Ovary (tissue), 9 donors: ENCODE measurements around the gene RANBP3. TPM values are rescaled to one million over a fixed set of nuclear protein-coding genes. Genes with fewer than 3 reads are reported as not detected.

ENCODE experiments used
- DNase-seq, 5 donors: peaks; one replicate each; pipeline ENCODE4 v3.0.0-alpha.2; 2019 to 2020
- H3K27ac ChIP-seq, 2 donors: fragments of 200-600 bp; one replicate each; pipeline versions ENCODE4 v1.5.1 to v1.8.0; 2019 to 2022
- H3K27me3 ChIP-seq: fragments of 200-600 bp; one replicate; pipeline ENCODE4 v1.8.0; 2022
- H3K36me3 ChIP-seq: fragments of 200-600 bp; sonication (generic); one replicate; pipeline ENCODE4 v1.5.1; 2019
- H3K4me1 ChIP-seq: one replicate; pipeline ENCODE4 v1.8.1; 2013; ENCODE audit warnings: mild to moderate bottlenecking, moderate library complexity; ENCODE audit not compliant: insufficient read depth
- H3K4me3 ChIP-seq: fragments of 200-600 bp; sonication (generic); one replicate; pipeline ENCODE4 v1.5.1; 2017
- H3K9me3 ChIP-seq, 2 donors: fragments of 200-600 bp in 1 of 2; sonication (generic) in 1 of 2; one replicate each; pipeline versions ENCODE4 v1.5.1 to v1.8.1; 2013 to 2019; ENCODE audit warnings: mild to moderate bottlenecking in 1 of 2, moderate library complexity in 1 of 2
- EP300 ChIP-seq: sonication (generic); formaldehyde crosslinking; IDR thresholded peaks from one replicate; pipeline ENCODE4 v1.6.1; 2017; ENCODE audit warnings: antibody characterized with exemption
- POLR2A ChIP-seq: fragments of 450-650 bp; IDR thresholded peaks from one replicate; pipeline ENCODE4 v1.6.1; 2017; ENCODE audit warnings: antibody characterized with exemption, mild to moderate bottlenecking, moderate library complexity
- WGBS, 3 donors: extraction: QIAGEN DNeasy Blood & Tissue Kit in 1 of 3; methylation state at CpG; one replicate each; pipeline versions ENCODE4 v1.1.5 to v1.1.7; 2013 to 2017; 5-methylcytosine and 5-hydroxymethylcytosine counted together
- intact Hi-C, 4 donors: fragments of 100-400 bp; cut with DNase I; formaldehyde crosslinking; loops; one replicate each; pipeline versions ENCODE4 v1.11.0 to v1.15.1; 2022 to 2023
- polyA plus RNA-seq, 2 donors: library from polyadenylated mRNA; stranded (reverse); fragments of 200-250 nt in 1 of 2; fragments of 350-450 nt in 1 of 2; fragmentation: Illumina TruSeq in 1 of 2; extraction: RNeasy Lipid Tissue Mini Kit (QIAGEN cat#74804) in 1 of 2; gene quantifications; one replicate each; pipeline ENCODE4 v1.2.3, GENCODE V29; 2013 to 2014
- total RNA-seq, 7 donors: library from RNA; depleted of rRNA in 2 of 7; stranded (reverse); fragments of >200 nt in 2 of 7; fragmentation: NEBNext Ultra II Directional in 3 of 7; extraction: Animal tissue kit (Norgen Biotek cat#: 25700) in 3 of 7; gene quantifications; one replicate each; pipeline versions ENCODE4 v1.1.0 to v1.2.4, GENCODE V29; 2016 to 2023
- TF ChIP-seq, protein P1 (sequence below), 3 donors: fragments of 450-650 bp in 2 of 3; fragments of 200-600 bp in 1 of 3; IDR thresholded peaks; one replicate each; pipeline versions ENCODE4 v1.5.1 to v1.8.0; 2016 to 2022; ENCODE audit warnings: antibody characterized with exemption in 3 of 3, mild to moderate bottlenecking in 1 of 3
- donor health status: DM: no; HTN: no; CAD: no; lungs with moderate emphysema.
- donor health status: DM: no; HTN: no; CAD: no.
- donor health status: Bipolar disorder and iron deficiency.
- donor health status: DM: yes; HTN: yes; CAD: no.
- donor health status: DM: no; HTN: no; CAD: no.
- donor health status: DM: yes; HTN: yes; CAD: no.

Gene RANBP3
- total and polyA plus RNA-seq, 9 donors = 54.0 to 88.4 (median 67.9) TPM

DNA sequence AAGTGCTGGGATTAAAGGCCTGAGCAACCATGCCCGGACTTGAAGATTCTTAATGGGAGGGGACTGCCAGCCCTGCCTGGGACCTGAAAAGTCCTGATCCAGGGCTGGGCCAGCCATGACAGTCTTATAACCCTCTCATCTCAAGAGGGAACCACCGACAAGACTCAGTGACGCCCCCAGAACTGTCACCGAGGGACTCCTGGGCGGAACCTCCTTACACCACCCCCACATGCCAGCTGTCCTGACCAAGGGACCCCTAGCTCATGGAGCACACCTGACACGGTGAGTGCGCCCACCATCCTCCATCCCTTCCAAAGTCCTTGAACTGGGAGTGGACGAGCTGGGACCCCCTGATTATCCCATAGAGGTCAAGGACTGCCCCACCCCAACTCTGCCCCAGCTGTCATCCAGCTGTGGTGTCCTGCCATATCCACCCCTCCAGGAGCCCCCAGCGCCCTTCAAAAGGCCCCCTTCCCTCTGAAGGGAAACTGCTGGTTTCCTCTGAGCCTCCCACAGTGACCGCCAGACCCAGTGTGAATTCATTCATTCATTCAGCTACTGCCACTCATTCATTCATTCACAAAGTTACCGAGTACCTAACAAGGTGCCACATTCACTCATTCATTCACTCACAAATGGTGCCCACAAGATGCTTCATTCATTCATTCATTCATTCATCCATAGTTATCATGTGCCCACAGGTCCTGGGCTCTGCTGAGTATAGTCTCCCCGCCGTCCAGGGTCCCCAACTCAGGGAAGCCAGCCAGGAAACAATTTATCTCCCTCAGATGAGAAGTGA is 78.0 kb downstream of the RANBP3 start:
- Histone ChIP-seq H3K4me1 (peaks cover 1% of the 10 kb centered on the region), H3K27me3 (no peaks in the 10 kb centered on the region), H3K4me3 (no peak overlapping the region), H3K9me3 (no peaks in the 10 kb centered on the region), H3K27ac (no peak overlapping the region), H3K36me3 (no peaks in the 10 kb centered on the region)
- DNase-seq = no peak
- WGBS, 3 donors = 78 to 84% (median 83%) methylated on average over 13 of the region's 13 CpGs
- intact Hi-C loops = loop anchor here in 1 of 4 donors (10.0 kb wide), 1 partner anchor 95 kb away; the partner anchor contains the start of gene NRTN
- TF ChIP-seq EP300 (no peak), POLR2A (no peak)
- TF ChIP-seq, protein P1, sequence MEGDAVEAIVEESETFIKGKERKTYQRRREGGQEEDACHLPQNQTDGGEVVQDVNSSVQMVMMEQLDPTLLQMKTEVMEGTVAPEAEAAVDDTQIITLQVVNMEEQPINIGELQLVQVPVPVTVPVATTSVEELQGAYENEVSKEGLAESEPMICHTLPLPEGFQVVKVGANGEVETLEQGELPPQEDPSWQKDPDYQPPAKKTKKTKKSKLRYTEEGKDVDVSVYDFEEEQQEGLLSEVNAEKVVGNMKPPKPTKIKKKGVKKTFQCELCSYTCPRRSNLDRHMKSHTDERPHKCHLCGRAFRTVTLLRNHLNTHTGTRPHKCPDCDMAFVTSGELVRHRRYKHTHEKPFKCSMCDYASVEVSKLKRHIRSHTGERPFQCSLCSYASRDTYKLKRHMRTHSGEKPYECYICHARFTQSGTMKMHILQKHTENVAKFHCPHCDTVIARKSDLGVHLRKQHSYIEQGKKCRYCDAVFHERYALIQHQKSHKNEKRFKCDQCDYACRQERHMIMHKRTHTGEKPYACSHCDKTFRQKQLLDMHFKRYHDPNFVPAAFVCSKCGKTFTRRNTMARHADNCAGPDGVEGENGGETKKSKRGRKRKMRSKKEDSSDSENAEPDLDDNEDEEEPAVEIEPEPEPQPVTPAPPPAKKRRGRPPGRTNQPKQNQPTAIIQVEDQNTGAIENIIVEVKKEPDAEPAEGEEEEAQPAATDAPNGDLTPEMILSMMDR (IDR thresholded peaks at IDR 0.05) = no peak

DNA sequence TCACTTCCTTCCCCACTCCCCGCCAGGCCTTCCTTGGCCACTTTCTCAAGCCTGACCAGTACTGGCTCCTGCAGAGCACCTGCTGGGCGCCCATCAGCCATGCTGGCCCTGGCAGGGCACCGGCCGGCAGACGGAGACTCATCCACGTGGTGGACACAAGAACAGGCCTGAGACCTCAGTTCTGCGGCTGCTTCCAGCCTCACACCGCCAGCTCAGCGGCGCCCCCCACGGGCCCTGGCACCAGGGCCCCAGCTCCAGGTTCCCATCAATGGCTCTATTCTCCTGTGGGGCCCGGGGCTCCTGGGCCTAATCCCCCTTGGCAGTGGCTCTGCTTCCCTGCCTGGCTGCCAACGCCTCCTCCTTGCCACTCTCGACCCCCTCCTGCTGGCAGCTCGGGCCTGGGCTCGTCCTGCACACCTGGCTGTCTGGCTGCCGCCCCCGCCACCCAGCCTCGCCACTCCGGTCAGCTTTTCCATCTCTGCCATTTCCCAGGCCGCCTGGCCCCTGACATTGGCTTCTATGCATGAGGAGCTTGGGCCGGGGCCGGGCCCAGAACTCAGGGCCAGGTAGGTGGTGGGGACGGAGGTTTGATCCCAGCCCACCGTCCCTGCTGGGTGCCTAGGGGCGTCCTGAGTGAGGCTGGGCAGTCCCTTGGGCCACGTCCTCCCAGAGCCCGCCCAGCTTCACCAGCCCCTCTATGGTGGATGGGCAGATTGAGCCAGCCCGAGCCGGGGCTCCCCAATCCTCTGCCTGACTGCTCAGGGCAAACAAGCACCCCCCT is 80.6 kb downstream of the RANBP3 start:
- intact Hi-C loops = loop anchor here in 1 of 4 donors (10.0 kb wide), 1 partner anchor 93 kb away; the partner anchor contains the start of gene NRTN
- no peaks in the 10 kb centered on the region for H3K4me1 ChIP-seq
- no peaks in the 10 kb centered on the region for H3K9me3 ChIP-seq
- TF ChIP-seq, protein P1 (IDR thresholded peaks at IDR 0.05) = no peak
- TF ChIP-seq POLR2A = no peak
- TF ChIP-seq EP300 = no peak
- no peak overlapping the region for H3K4me3 ChIP-seq
- no peak for DNase-seq
- no peak overlapping the region for H3K27ac ChIP-seq
- WGBS, 3 donors = 88 to 90% (median 88%) methylated on average over 30 of the region's 30 CpGs
- H3K27me3 ChIP-seq = no peaks in the 10 kb centered on the region
- no peaks in the 10 kb centered on the region for H3K36me3 ChIP-seq

DNA sequence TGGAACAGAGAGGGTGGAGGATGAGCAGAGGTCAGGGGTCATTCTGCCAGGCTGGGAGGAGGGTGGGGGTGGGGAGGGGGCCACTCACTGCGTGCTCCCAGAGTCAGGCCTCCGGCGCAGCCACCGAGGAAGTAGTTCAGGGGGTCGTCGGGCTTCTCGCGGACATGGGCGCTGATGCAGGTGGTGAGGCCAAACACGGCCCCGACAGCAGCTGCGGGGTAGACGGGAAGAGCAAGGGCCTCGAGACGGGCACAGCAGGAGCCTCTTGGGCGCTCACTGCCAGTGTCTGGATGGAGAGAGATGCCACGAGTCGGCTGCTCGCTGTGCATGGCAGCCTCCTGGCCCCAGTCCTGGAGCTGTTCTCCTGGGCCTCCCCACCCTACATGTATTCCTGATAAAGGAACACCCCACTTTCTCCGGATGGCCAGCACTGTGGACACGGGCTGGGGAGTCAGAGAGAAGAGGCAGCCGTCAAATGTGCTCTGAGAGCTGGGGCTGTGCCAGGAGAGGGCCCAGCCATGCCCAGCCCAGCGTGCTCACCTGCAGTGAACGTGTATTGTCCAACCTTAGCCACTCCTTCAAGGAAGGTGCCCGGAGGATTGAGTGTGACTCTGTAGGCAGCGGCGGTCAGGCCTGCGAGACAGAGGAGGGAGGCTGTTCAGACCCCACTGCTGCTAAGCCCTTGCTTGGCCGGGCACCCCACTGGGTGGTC is 81.4 kb downstream of the RANBP3 start:
- Histone ChIP-seq H3K9me3 (no peaks in the 10 kb centered on the region), H3K27me3 (no peaks in the 10 kb centered on the region), H3K4me1 (peaks cover 2% of the 10 kb centered on the region), H3K27ac (no peak overlapping the region), H3K36me3 (no peaks in the 10 kb centered on the region), H3K4me3 (no peak overlapping the region)
- no peak for DNase-seq
- intact Hi-C loops = loop anchor here in 1 of 4 donors (10.0 kb wide), 1 partner anchor 92 kb away; the partner anchor contains the start of gene NRTN
- TF ChIP-seq POLR2A (no peak), EP300 (no peak)
- TF ChIP-seq, protein P1 (IDR thresholded peaks at IDR 0.05) = no peak
- WGBS, 3 donors = 81 to 84% (median 83%) methylated on average over 29 of the region's 29 CpGs

DNA sequence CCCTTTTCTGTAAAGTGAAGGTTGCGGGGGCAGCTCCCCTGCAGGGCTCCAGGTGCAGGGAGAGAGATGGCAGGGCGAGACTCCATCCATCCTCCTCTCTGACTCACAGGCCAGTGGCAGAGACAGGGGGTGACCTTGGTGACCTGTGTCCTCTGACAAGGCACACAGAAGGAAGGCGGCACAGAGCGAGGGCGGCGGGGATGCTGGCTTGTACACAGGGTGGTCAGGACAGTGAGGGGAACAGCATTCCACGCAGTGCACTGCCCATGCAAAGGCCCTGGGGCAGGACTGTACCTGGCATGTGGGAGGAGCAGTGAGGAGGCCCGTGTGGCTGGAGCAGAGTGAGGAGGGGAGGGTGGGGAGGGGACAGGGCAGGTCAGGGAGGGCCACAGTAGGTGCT is 82.0 kb downstream of the RANBP3 start:
- Histone ChIP-seq H3K4me1 (peaks cover 2% of the 10 kb centered on the region), H3K9me3 (no peaks in the 10 kb centered on the region), H3K27me3 (no peaks in the 10 kb centered on the region), H3K4me3 (no peak overlapping the region), H3K27ac (no peak overlapping the region), H3K36me3 (no peaks in the 10 kb centered on the region)
- DNase-seq = no peak
- WGBS, 3 donors = 79 to 88% (median 83%) methylated on average over 8 of the region's 8 CpGs
- intact Hi-C loops = loop anchor here in 1 of 4 donors (10.0 kb wide), 1 partner anchor 91 kb away; the partner anchor contains the start of gene NRTN
- TF ChIP-seq EP300 = no peak
- TF ChIP-seq POLR2A = no peak
- TF ChIP-seq, protein P1 (IDR thresholded peaks at IDR 0.05) = no peak
